OCI-LY7 (cell line): ENCODE measurements around the gene KRCC1.

Source experiments
- CTCF ChIP-seq: fragments of 200-600 bp; sonication (generic); conservative IDR thresholded peaks from 2 replicates; pipeline ENCODE4 v1.5.1; 2014; ENCODE audit warnings: mild to moderate bottlenecking, antibody characterized with exemption, low read length, moderate library complexity, mixed read lengths
- EZH2phosphoT487 ChIP-seq: fragments of 200-600 bp; sonication (generic); IDR thresholded peaks from 2 replicates; pipeline ENCODE4 v1.6.1; 2018; ENCODE audit warnings: low read depth, borderline replicate concordance, mild to moderate bottlenecking, mixed run types, antibody characterized with exemption, low read length, moderate library complexity, mixed read lengths

GRCh38 chr2:88095022-88095421 lies 39.4 kb upstream of the KRCC1 start:
- TF ChIP-seq CTCF (no peak), EZH2phosphoT487 (no peak)
